ENCODE measurements around the gene GGA3.
"Not testable (repeated sequence)": the region's sequence is repeated elsewhere in the genome, so short reads cannot be mapped to it uniquely, and the experiment has no call there.

GGA3 gene

GRCh38 chr17:75219815-75220214 is 41.6 kb downstream of the GGA3 start:
- DNase-seq, result no peak

GRCh38 chr17:75218131-75218530 is 43.3 kb downstream of the GGA3 start:
- DNase-seq, result no peak

- no peak for DNase-seq
Observed at GRCh38 chr17:75209061-75209460, 52.3 kb downstream of the GGA3 start.

DNA sequence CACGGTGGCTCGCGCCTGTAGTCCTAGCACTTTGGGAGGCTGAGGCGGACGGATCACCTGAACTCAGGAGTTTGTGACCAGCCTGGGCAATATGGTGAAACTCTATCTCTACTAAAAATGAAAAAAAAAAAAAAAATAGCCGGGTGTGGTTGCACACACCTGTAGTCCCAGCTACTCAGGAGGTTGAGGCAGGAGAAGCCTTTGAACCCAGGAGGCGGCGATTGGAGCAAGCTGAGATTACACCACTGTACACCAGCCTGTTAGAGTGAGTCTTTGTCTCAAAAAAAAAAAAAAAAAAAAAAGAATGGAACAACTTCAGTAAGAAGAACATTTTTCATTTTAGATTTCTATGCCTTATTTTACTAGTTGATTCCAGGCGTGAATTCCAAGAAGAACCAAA is 53.2 kb downstream of the GGA3 start:
- no peak for DNase-seq

- DNase-seq, result no peak
Observed at GRCh38 chr17:75207760-75208159, 53.6 kb downstream of the GGA3 start.

- DNase-seq, result not testable (repeated sequence)
Observed at GRCh38 chr17:75207050-75207407, 54.4 kb downstream of the GGA3 start.

DNA sequence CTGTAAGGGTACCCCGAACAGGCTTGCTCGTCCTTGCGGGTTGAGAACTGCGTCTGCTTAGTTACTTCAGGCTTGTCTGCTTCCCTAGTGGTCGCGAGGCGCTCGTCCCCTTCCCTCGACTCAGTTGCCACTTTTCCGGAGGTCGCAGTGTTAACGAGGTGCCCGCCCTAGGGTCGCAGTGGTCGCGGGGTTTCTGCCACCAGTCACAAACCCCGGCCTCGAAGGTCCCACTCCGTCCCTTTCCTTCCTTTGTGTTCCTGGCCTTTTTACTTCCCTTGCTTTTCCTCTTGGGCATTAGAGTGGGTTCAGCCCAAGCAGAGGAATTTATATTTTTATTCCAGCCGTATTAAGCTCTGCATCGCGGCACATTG is 55.6 kb downstream of the GGA3 start:
- DNase-seq, result no peak

- peak; percentile 100 for DNase-seq
Observed at GRCh38 chr17:75205037-75205792, 56.2 kb downstream of the GGA3 start, which contains the start of gene NUP85. Gene NUP85 (plus strand): TSS chr17:75205679. CDS start chr17:75205762, 83 bp downstream.

DNA sequence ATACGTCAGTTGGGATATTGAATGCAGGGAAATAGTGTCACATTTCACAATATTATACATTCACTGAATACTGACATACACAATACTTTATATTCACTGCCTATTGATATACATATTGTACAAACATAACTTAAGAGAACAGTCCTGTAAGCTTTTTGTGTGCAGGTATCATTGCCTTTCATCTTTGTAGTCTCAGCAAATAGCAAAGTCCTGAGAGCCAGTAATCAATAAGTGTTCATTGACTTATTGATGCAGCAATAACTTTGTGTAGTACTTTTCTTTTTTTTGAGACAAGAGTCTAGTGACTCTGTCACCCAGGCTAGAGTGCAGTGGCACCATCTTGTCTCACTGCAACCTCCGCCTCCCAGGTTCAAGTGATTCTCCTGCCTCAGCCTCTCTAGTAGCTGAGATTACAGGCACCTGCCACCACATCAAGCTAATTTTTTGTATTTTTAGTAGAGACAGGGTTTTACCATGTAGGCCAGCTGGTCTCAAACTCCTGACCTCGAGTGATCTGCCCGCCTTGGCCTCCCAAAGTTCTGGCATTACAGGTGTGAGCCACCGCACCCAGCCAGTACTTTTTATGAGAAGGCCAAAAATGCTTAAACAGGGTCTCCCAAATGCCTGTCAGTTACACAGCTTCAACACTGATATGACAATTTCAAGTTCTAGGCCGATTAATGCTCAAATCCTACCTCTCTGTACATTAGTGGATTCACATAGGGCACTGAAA is 61.4 kb downstream of the GGA3 start:
- no peak for DNase-seq

- DNase-seq, result no peak
Observed at GRCh38 chr17:75194879-75195278, 66.5 kb downstream of the GGA3 start.

DNA sequence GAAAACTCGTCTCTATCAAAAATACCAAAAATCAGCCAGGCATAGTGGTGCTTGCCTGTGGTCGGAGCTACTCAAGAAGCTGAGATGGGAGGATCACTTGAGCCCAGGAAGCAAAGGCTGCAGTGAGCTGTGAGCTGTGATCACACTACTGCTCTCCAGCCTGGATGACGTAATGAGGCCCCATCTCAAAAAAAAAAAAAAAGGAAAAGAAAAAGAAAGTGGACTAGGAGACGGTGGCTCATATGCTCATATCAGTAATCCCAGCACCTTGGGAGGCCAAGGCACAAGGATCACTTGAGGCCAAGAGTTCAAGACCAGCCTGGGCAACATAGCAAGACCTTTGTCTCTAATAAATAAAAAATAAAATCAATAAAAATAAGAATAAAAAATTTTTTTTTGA is 69.8 kb downstream of the GGA3 start:
- DNase-seq, result no peak

- no peak for DNase-seq
Observed at GRCh38 chr17:75188614-75189013, 72.8 kb downstream of the GGA3 start.
